C4-2B (cell line): ENCODE results near the gene CCDC194.

ENCODE experiments used
- ZFX ChIP-seq: fragments of 450-650 bp; IDR thresholded peaks from 2 replicates; pipeline ENCODE4 v1.6.1; 2017
- TF ChIP-seq, protein P1 (sequence below): fragments of 450-650 bp; conservative IDR thresholded peaks from 2 replicates; pipeline ENCODE4 v1.5.1; 2017; ENCODE audit warnings: mild to moderate bottlenecking

DNA sequence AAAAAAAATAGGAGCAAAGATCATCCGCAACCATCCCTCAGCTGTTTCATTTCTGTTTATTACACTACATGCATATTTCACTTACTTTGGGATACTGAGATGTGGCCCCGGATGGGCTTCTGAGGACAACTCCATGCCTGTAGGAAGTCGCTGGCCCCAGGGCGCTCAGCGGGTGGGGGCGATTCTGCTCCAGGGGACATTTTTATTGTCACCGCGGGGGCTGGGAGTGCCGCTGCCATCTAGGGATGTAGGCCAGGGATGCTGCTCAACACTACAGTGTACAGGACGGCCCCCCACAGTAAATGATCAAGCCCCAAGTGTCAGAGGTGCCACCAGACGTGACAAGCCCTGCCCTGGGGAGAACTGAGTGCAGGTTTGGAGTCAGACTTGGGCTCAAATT is 17.8 kb upstream of the CCDC194 start:
- TF ChIP-seq, protein P1, sequence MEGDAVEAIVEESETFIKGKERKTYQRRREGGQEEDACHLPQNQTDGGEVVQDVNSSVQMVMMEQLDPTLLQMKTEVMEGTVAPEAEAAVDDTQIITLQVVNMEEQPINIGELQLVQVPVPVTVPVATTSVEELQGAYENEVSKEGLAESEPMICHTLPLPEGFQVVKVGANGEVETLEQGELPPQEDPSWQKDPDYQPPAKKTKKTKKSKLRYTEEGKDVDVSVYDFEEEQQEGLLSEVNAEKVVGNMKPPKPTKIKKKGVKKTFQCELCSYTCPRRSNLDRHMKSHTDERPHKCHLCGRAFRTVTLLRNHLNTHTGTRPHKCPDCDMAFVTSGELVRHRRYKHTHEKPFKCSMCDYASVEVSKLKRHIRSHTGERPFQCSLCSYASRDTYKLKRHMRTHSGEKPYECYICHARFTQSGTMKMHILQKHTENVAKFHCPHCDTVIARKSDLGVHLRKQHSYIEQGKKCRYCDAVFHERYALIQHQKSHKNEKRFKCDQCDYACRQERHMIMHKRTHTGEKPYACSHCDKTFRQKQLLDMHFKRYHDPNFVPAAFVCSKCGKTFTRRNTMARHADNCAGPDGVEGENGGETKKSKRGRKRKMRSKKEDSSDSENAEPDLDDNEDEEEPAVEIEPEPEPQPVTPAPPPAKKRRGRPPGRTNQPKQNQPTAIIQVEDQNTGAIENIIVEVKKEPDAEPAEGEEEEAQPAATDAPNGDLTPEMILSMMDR: no peak
- TF ChIP-seq ZFX: no peak
